Parathyroid adenoma (tissue), 2 donors: Measurements from ENCODE around the gene TESMIN.

ENCODE experiments used
- H2AFZ ChIP-seq: fragments of 300-600 bp; sonication (generic); one replicate; pipeline ENCODE4 v1.7.0; 2017; ENCODE audit warnings: antibody characterized with exemption, mild to moderate bottlenecking
- H3K27ac ChIP-seq: fragments of 300-600 bp; sonication (generic); one replicate; pipeline ENCODE4 v1.7.0; 2017
- H3K27me3 ChIP-seq: fragments of 300-600 bp; sonication (generic); one replicate; pipeline ENCODE4 v1.7.0; 2017; ENCODE audit warnings: low read length; ENCODE audit not compliant: control insufficient read depth, insufficient read depth
- H3K36me3 ChIP-seq: fragments of 300-600 bp; sonication (generic); one replicate; pipeline ENCODE4 v1.7.0; 2017; ENCODE audit warnings: low read length; ENCODE audit not compliant: control insufficient read depth, insufficient read depth
- H3K4me1 ChIP-seq: fragments of 300-600 bp; sonication (generic); one replicate; pipeline ENCODE4 v1.7.0; 2017; ENCODE audit warnings: control low read depth
- H3K4me2 ChIP-seq: fragments of 300-600 bp; sonication (generic); one replicate; pipeline ENCODE4 v1.7.0; 2017; ENCODE audit warnings: low read length
- H3K4me3 ChIP-seq: fragments of 300-600 bp; sonication (generic); one replicate; pipeline ENCODE4 v1.7.0; 2017; ENCODE audit warnings: low read depth, low read length
- H3K79me2 ChIP-seq: fragments of 300-600 bp; sonication (generic); one replicate; pipeline ENCODE4 v1.7.0; 2017; ENCODE audit warnings: control low read depth
- H3K9ac ChIP-seq: fragments of 300-600 bp; sonication (generic); one replicate; pipeline ENCODE4 v1.7.0; 2017; ENCODE audit warnings: mild to moderate bottlenecking
- H3K9me3 ChIP-seq: fragments of 300-600 bp; sonication (generic); one replicate; pipeline ENCODE4 v1.7.0; 2017; ENCODE audit warnings: low read length; ENCODE audit not compliant: control insufficient read depth
- TF ChIP-seq, protein P1 (sequence below): fragments of 300-600 bp; sonication (generic); IDR thresholded peaks from one replicate; pipeline ENCODE4 v1.7.0; 2017; ENCODE audit warnings: antibody characterized with exemption, mild to moderate bottlenecking
- donor health status: primary hyperparathyroidism.

The TESMIN gene

DNA sequence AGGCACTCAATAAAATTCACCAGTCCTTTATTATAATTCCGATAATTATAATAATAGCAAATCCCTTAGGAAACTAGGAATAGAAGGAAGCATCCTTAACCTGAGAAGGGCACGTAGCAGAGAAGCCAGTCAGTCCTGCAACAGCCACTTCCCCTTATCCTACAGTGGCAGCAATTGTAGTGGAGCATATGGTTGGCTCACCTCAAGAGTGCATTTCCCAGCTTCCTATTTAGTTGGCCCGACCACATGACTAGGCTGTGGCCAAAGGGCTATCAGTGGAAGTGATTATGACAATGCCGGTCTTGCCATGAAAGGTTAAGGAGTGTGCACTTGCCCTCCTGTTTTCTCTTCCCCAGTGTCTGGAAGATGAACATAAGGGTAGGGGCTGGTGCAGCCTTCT is 27.0 kb downstream of the TESMIN start:
- Histone ChIP-seq H3K27ac (no peak overlapping the region), H3K4me3 (no peak overlapping the region), H3K79me2 (no peaks in the 10 kb centered on the region), H3K4me2 (no peak overlapping the region), H3K36me3 (no peaks in the 10 kb centered on the region), H3K9ac (no peak overlapping the region), H3K9me3 (no peaks in the 10 kb centered on the region), H2AFZ (no peak overlapping the region), H3K27me3 (no peaks in the 10 kb centered on the region), H3K4me1 (no peaks in the 10 kb centered on the region)
- TF ChIP-seq, protein P1, sequence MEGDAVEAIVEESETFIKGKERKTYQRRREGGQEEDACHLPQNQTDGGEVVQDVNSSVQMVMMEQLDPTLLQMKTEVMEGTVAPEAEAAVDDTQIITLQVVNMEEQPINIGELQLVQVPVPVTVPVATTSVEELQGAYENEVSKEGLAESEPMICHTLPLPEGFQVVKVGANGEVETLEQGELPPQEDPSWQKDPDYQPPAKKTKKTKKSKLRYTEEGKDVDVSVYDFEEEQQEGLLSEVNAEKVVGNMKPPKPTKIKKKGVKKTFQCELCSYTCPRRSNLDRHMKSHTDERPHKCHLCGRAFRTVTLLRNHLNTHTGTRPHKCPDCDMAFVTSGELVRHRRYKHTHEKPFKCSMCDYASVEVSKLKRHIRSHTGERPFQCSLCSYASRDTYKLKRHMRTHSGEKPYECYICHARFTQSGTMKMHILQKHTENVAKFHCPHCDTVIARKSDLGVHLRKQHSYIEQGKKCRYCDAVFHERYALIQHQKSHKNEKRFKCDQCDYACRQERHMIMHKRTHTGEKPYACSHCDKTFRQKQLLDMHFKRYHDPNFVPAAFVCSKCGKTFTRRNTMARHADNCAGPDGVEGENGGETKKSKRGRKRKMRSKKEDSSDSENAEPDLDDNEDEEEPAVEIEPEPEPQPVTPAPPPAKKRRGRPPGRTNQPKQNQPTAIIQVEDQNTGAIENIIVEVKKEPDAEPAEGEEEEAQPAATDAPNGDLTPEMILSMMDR, result no peak

DNA sequence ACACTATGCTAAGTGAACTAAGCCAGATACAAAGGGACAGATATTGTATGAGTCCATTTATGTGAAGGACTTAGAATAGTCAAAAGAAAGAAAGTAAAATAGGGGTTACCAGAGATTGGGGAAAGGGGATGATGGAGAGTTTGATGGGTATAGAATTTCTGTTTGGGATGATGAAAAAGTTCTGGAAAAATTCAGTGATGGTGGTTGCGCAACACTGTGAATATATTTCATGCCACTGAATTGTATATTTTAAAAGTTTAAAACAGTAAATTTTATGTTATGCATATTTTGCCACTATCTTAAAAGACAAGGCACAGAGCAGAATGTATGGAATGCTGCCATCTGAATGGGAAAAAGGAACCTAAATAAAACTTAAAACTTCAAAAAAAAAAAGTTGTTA is 29.2 kb downstream of the TESMIN start:
- no peaks in the 10 kb centered on the region for H3K79me2 ChIP-seq
- H3K9ac ChIP-seq, result no peak overlapping the region
- H3K9me3 ChIP-seq, result no peaks in the 10 kb centered on the region
- no peak overlapping the region for H3K27ac ChIP-seq
- no peaks in the 10 kb centered on the region for H3K4me1 ChIP-seq
- H3K4me3 ChIP-seq, result no peak overlapping the region
- no peaks in the 10 kb centered on the region for H3K27me3 ChIP-seq
- TF ChIP-seq, protein P1, result no peak
- H3K36me3 ChIP-seq, result no peaks in the 10 kb centered on the region
- no peak overlapping the region for H2AFZ ChIP-seq
- no peak overlapping the region for H3K4me2 ChIP-seq

DNA sequence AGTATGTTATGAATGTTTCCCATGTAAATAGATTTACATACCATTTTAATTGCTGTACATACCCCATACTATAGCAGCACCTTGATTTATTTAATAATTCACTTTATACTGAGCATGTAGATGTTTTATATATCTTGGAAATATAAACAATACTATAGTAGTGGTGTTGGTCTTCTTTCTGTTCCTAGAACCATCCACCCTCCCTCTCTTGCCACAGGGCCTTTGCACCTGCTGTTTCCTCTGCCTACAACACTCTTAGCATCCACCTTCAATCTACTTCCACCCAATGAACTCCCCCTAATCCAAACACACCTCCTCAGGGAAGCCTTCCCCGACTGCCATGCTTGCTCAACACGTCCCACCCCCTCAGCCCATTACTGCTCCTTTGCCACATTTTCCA is 30.2 kb downstream of the TESMIN start:
- Histone ChIP-seq H3K4me2 (no peak overlapping the region), H3K9ac (no peak overlapping the region), H3K79me2 (no peaks in the 10 kb centered on the region), H3K27me3 (no peaks in the 10 kb centered on the region), H2AFZ (no peak overlapping the region), H3K4me3 (no peak overlapping the region), H3K9me3 (no peaks in the 10 kb centered on the region), H3K4me1 (no peaks in the 10 kb centered on the region), H3K27ac (no peak overlapping the region), H3K36me3 (no peaks in the 10 kb centered on the region)
- TF ChIP-seq, protein P1, result no peak

DNA sequence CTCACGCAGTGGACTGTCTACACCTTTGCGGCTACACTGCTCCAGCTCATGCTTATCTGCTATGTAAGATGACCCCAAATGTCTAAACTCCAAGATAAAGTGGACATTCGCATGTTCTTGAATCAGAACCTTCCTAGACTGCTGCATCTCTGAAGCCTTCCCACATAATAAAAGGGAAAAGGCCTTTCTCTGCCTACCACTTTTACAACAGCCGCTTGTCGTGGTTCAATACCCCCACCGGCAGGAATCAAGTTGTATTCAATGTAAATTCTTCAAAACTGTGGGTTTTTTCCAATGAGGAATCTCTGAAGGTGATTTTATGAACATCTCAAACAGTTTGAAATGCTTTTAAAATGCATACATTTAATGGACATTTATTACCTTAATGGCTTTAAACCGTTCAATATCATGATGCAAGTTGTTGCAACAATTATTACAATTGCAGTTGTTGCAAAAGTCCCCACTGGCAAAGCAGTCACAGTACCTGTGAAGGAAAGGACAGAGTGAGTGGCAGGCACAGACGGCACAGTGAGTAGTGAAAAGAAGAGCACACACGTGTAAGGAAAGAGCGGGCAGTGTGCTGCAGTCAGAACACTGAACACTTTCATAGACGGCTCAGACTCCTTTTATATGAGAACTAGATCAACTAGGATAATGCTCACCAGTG is 35.7 kb downstream of the TESMIN start:
- no peak overlapping the region for H3K4me3 ChIP-seq
- no peak overlapping the region for H3K4me2 ChIP-seq
- no peaks in the 10 kb centered on the region for H3K9me3 ChIP-seq
- no peak overlapping the region for H3K27ac ChIP-seq
- H3K36me3 ChIP-seq, result no peaks in the 10 kb centered on the region
- no peak overlapping the region for H2AFZ ChIP-seq
- H3K27me3 ChIP-seq, result no peaks in the 10 kb centered on the region
- H3K9ac ChIP-seq, result no peak overlapping the region
- H3K79me2 ChIP-seq, result no peaks in the 10 kb centered on the region
- no peaks in the 10 kb centered on the region for H3K4me1 ChIP-seq
- TF ChIP-seq, protein P1, result no peak
